Measurements from ENCODE around the gene BTN1A1.
"Not testable (repeated sequence)": the region's sequence is repeated elsewhere in the genome, so short reads cannot be mapped to it uniquely, and the experiment has no call there.

Gene BTN1A1

DNA sequence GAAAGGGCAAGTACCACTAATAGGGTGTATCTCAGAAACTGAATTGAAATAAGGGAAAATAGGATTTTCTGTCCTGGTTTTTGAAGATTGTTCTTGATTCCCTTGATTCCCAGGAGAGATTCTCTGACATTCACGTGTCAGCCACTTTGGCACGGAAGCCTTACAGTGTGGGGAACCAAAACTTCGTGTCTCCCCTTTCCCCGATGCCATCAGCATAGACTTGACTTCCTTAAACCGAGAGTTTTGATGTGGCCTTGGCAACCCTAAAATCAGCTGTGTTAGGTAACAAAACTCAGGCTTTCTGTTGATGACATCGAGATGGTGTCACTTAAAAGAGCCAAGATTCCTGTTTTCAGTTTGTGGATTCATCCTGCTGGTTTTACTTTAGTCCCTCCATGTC lies 45.5 kb downstream of the BTN1A1 start:
- H3K36me3 ChIP-seq (replicated peaks; ENCODE audit: low read depth, low read length) = peaks cover 19% of the 10 kb centered on the region
- no peak overlapping the region for H3K9ac ChIP-seq (ENCODE audit: low read length)
- no peaks in the 10 kb centered on the region for H3K79me2 ChIP-seq (ENCODE audit: low read length)
- H3K9me3 ChIP-seq (ENCODE audit: insufficient read depth, low read length) = no peaks in the 10 kb centered on the region
- H3K27ac ChIP-seq (ENCODE audit: low read length) = peak overlapping the region; percentile 29
- no peaks in the 10 kb centered on the region for H4K20me1 ChIP-seq (ENCODE audit: insufficient read depth, low read length)
- TF ChIP-seq EZH2phosphoT487 (IDR thresholded peaks at IDR 0.05; ENCODE audit: low read depth) = no peak
- TF ChIP-seq, protein P1, sequence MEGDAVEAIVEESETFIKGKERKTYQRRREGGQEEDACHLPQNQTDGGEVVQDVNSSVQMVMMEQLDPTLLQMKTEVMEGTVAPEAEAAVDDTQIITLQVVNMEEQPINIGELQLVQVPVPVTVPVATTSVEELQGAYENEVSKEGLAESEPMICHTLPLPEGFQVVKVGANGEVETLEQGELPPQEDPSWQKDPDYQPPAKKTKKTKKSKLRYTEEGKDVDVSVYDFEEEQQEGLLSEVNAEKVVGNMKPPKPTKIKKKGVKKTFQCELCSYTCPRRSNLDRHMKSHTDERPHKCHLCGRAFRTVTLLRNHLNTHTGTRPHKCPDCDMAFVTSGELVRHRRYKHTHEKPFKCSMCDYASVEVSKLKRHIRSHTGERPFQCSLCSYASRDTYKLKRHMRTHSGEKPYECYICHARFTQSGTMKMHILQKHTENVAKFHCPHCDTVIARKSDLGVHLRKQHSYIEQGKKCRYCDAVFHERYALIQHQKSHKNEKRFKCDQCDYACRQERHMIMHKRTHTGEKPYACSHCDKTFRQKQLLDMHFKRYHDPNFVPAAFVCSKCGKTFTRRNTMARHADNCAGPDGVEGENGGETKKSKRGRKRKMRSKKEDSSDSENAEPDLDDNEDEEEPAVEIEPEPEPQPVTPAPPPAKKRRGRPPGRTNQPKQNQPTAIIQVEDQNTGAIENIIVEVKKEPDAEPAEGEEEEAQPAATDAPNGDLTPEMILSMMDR (IDR thresholded peaks at IDR 0.05; ENCODE audit: low read depth, low read length) = no peak
- H2AFZ ChIP-seq (ENCODE audit: low read depth, low read length) = no peak overlapping the region
- no peak overlapping the region for H3K4me3 ChIP-seq (ENCODE audit: low read length)
- no peaks in the 10 kb centered on the region for H3K27me3 ChIP-seq (ENCODE audit: low read depth, low read length)
- peak overlapping the region; percentile 41 for H3K4me2 ChIP-seq (ENCODE audit: low read length)
- peaks cover 12% of the 10 kb centered on the region for H3K4me1 ChIP-seq (ENCODE audit: low read length)

DNA sequence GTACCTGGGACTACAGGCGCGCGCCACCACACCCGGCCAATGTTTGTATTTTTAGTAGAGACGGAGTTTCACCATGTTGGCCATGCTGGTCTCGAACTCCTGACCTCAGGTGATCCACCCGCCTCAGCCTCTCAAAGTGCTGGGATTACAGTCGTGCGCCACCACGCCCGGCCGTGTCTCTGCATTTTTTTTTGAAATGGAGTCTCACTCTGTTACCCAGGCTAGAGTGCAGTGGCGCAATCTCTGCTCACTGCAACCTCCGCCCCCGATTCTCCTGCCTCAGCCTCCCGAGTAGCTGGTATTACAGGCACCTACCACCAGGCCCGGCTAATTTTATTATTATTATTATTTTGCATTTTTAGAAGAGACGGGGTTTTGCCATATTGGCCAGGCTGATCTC lies 47.3 kb downstream of the BTN1A1 start:
- not testable (repeated sequence) for H3K9ac ChIP-seq (ENCODE audit: low read length); H3K9me3 ChIP-seq (ENCODE audit: insufficient read depth, low read length); H3K79me2 ChIP-seq (ENCODE audit: low read length); H3K4me3 ChIP-seq (ENCODE audit: low read length); H3K4me2 ChIP-seq (ENCODE audit: low read length); H2AFZ ChIP-seq (ENCODE audit: low read depth, low read length); H3K27ac ChIP-seq (ENCODE audit: low read length); H3K27me3 ChIP-seq (ENCODE audit: low read depth, low read length); H4K20me1 ChIP-seq (ENCODE audit: insufficient read depth, low read length)
- H3K36me3 ChIP-seq (replicated peaks; ENCODE audit: low read depth, low read length) = peaks cover 17% of the 10 kb centered on the region
- H3K4me1 ChIP-seq (ENCODE audit: low read length) = peaks cover 17% of the 10 kb centered on the region

DNA sequence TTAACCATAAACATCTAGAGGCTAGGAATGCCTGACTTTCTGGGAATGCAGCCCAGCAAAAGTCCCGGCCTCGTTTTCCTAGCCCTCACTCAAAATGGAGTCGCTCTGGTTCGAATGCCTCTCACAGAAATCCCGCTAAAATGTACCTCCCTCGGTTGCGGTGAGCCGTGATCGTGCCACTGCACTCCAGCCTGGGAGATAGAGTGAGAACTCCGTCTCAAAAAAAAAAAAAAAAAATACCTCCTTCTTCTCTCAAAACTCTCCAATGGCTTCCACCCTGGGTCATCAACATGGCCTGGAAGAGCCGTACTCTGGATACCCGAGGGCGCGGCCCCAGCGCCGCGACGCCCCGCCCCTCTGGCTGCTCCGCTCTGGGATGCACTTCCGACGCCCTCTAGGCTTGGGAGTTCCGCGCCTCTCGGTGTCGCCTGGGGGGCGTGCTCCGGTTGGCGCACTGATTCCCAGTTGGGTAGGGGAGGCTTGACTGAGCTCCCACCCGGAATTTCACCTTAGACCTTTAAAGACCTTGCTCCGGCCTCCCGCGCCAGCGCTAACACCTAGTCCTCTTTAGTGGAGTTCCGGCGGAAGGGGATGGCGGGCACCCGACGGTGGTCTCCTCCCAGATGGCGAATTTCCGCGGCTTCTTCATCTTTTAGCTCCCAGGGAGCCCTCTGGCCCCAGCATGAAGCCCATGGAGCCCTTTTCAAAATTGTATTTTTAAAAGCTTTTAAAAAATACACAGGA lies 50.3 kb downstream of the BTN1A1 start:
- Histone ChIP-seq H3K27me3 (ENCODE audit: low read depth, low read length) (no peaks in the 10 kb centered on the region), H3K4me1 (ENCODE audit: low read length) (peaks cover 23% of the 10 kb centered on the region), H3K4me2 (ENCODE audit: low read length) (peak overlapping the region; percentile 80), H3K9me3 (ENCODE audit: insufficient read depth, low read length) (no peaks in the 10 kb centered on the region), H3K9ac (ENCODE audit: low read length) (peak overlapping the region; percentile 71), H4K20me1 (ENCODE audit: insufficient read depth, low read length) (no peaks in the 10 kb centered on the region), H3K27ac (ENCODE audit: low read length) (peak overlapping the region; percentile 29; the same call in 1 of the 2 replicates), H3K79me2 (ENCODE audit: low read length) (no peaks in the 10 kb centered on the region), H3K4me3 (ENCODE audit: low read length) (peak overlapping the region; percentile 93), H3K36me3 (replicated peaks; ENCODE audit: low read depth, low read length) (peaks cover 5% of the 10 kb centered on the region), H2AFZ (ENCODE audit: low read depth, low read length) (peak overlapping the region; percentile 92)
- no peak for TF ChIP-seq EZH2phosphoT487 (IDR thresholded peaks at IDR 0.05; ENCODE audit: low read depth)
- TF ChIP-seq, protein P1 (IDR thresholded peaks at IDR 0.05; ENCODE audit: low read depth, low read length) = no peak

DNA sequence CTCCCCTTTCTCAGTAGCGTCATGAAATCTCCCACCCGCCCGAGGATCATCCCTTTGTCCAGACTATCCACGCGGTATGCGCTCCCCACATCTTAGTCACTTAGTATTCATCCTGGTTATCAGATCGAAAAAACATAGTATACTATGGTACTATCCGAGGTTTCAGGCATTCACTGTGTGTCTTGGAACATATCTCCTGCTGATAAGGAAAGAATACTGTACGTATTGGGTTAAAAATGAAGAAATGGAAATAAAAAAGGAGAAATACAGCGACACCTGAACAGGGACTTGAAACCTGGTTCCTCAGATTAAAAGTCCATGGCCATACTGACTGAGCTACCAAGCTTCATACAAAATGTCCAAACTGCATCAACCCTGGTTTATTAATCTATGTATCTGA lies 52.1 kb downstream of the BTN1A1 start:
- H3K9ac ChIP-seq (ENCODE audit: low read length) = peak overlapping the region; percentile 83; the same call in 1 of the 2 replicates
- H4K20me1 ChIP-seq (ENCODE audit: insufficient read depth, low read length) = no peaks in the 10 kb centered on the region
- peak overlapping the region; percentile 83 for H3K4me2 ChIP-seq (ENCODE audit: low read length)
- no peak for TF ChIP-seq EZH2phosphoT487 (IDR thresholded peaks at IDR 0.05; ENCODE audit: low read depth)
- TF ChIP-seq, protein P1 (IDR thresholded peaks at IDR 0.05; ENCODE audit: low read depth, low read length) = no peak
- no peak overlapping the region for H2AFZ ChIP-seq (ENCODE audit: low read depth, low read length)
- H3K4me1 ChIP-seq (ENCODE audit: low read length) = peaks cover 29% of the 10 kb centered on the region
- no peaks in the 10 kb centered on the region for H3K36me3 ChIP-seq (replicated peaks; ENCODE audit: low read depth, low read length)
- no peaks in the 10 kb centered on the region for H3K79me2 ChIP-seq (ENCODE audit: low read length)
- H3K27ac ChIP-seq (ENCODE audit: low read length) = no peak overlapping the region
- H3K4me3 ChIP-seq (ENCODE audit: low read length) = peak overlapping the region; percentile 84
- no peaks in the 10 kb centered on the region for H3K27me3 ChIP-seq (ENCODE audit: low read depth, low read length)
- no peaks in the 10 kb centered on the region for H3K9me3 ChIP-seq (ENCODE audit: insufficient read depth, low read length)
